ENCODE results near the gene NTN1. TPM values are rescaled to one million over a fixed set of nuclear protein-coding genes. Genes with fewer than 3 reads are reported as not detected.

NTN1 gene
- total RNA-seq, 1 experiment from 2014 or later = 17.7 TPM

- Histone ChIP-seq H3K79me2 (ENCODE audit: low read depth) (no peaks in the 10 kb centered on the region), H3F3A (ENCODE audit: insufficient read depth, low read depth) (no peaks in the 10 kb centered on the region), H4K20me1 (ENCODE audit: insufficient read depth) (no peaks in the 10 kb centered on the region), H3K9me3 (ENCODE audit: insufficient read depth, low read depth) (no peaks in the 10 kb centered on the region), H3K9me2 (ENCODE audit: insufficient read depth) (no peaks in the 10 kb centered on the region), H2AFZ (no peak overlapping the region), H3K4me2 (no peak overlapping the region), H3K4me3 (no peak overlapping the region), H3K4me1 (replicated peaks; ENCODE audit: insufficient read depth) (no peaks in the 10 kb centered on the region), H3K27ac (no peak overlapping the region), H3K27me3 (ENCODE audit: insufficient read depth, low read depth) (no peaks in the 10 kb centered on the region), H3K36me3 (ENCODE audit: low read depth) (no peaks in the 10 kb centered on the region)
- DNase-seq = no peak
- ChIA-PET CTCF (no interaction called here), POLR2A (ENCODE audit: unreplicated experiment) (no interaction called here)
- BruUV-seq (replicated peaks) = no TSS peak
- intact Hi-C loops (cut with micrococcal nuclease; ENCODE audit: unreplicated experiment) = no loop called here
- TF ChIP-seq CTCF (conservative IDR thresholded peaks at IDR 0.05) = no peak
- TF ChIP-seq EZH2 (IDR thresholded peaks at IDR 0.05; ENCODE audit: low read depth) = no peak
These were observed 111.0 kb downstream of the NTN1 start for GRCh38 chr17:9132291-9132690.

GRCh38 chr17:9132944-9133610, 111.8 kb downstream of the NTN1 start:
- BruUV-seq (replicated peaks) = no TSS peak
- DNase-seq = no peak
- no peaks in the 10 kb centered on the region for H3K9me2 ChIP-seq (ENCODE audit: insufficient read depth)
- ChIA-PET POLR2A (ENCODE audit: unreplicated experiment) (no interaction called here), CTCF (no interaction called here)
- no peaks in the 10 kb centered on the region for H3K27me3 ChIP-seq (ENCODE audit: insufficient read depth, low read depth)
- TF ChIP-seq CTCF (conservative IDR thresholded peaks at IDR 0.05) (no peak), EZH2 (IDR thresholded peaks at IDR 0.05; ENCODE audit: low read depth) (no peak)
- H3F3A ChIP-seq (ENCODE audit: insufficient read depth, low read depth) = no peaks in the 10 kb centered on the region
- no peaks in the 10 kb centered on the region for H3K4me1 ChIP-seq (replicated peaks; ENCODE audit: insufficient read depth)
- H2AFZ ChIP-seq = no peak overlapping the region
- H3K36me3 ChIP-seq (ENCODE audit: low read depth) = no peaks in the 10 kb centered on the region
- H3K9me3 ChIP-seq (ENCODE audit: insufficient read depth, low read depth) = no peaks in the 10 kb centered on the region
- H3K4me3 ChIP-seq = no peak overlapping the region
- intact Hi-C loops (cut with micrococcal nuclease; ENCODE audit: unreplicated experiment) = no loop called here
- H3K4me2 ChIP-seq = no peak overlapping the region
- no peaks in the 10 kb centered on the region for H4K20me1 ChIP-seq (ENCODE audit: insufficient read depth)
- H3K79me2 ChIP-seq (ENCODE audit: low read depth) = no peaks in the 10 kb centered on the region
- H3K27ac ChIP-seq = no peak overlapping the region

- intact Hi-C loops (cut with micrococcal nuclease; ENCODE audit: unreplicated experiment) = no loop called here
- TF ChIP-seq EZH2 (IDR thresholded peaks at IDR 0.05; ENCODE audit: low read depth) (no peak), CTCF (conservative IDR thresholded peaks at IDR 0.05) (no peak)
These were observed 116.9 kb downstream of the NTN1 start for GRCh38 chr17:9138161-9138717.

More at GRCh38 chr17:9138161-9138717, 116.9 kb downstream of the NTN1 start:
- H3K9me2 ChIP-seq (ENCODE audit: insufficient read depth) = no peaks in the 10 kb centered on the region
- H3K27ac ChIP-seq = no peak overlapping the region
- no peaks in the 10 kb centered on the region for H3K36me3 ChIP-seq (ENCODE audit: low read depth)
- H3F3A ChIP-seq (ENCODE audit: insufficient read depth, low read depth) = no peaks in the 10 kb centered on the region
- DNase-seq = no peak
- ChIA-PET CTCF (no interaction called here), POLR2A (ENCODE audit: unreplicated experiment) (interaction anchor here (0.5 kb wide), 1 partner anchor 314 kb away, joined by 7 read pairs; no protein-coding TSS in a partner anchor)
- H4K20me1 ChIP-seq (ENCODE audit: insufficient read depth) = no peaks in the 10 kb centered on the region
- no peaks in the 10 kb centered on the region for H3K9me3 ChIP-seq (ENCODE audit: insufficient read depth, low read depth)
- no TSS peak for BruUV-seq (replicated peaks)
- no peak overlapping the region for H2AFZ ChIP-seq
- no peaks in the 10 kb centered on the region for H3K4me1 ChIP-seq (replicated peaks; ENCODE audit: insufficient read depth)
- H3K79me2 ChIP-seq (ENCODE audit: low read depth) = no peaks in the 10 kb centered on the region
- H3K27me3 ChIP-seq (ENCODE audit: insufficient read depth, low read depth) = no peaks in the 10 kb centered on the region
- H3K4me2 ChIP-seq = no peak overlapping the region
- no peak overlapping the region for H3K4me3 ChIP-seq

Data from PC-9 (cell line).